IMR-90 (cell line): ENCODE measurements around the gene ARVCF. TPM values are rescaled to one million over a fixed set of nuclear protein-coding genes. Genes with fewer than 3 reads are reported as not detected.
A peak's percentile ranks its signal among the peaks of the same experiment; 100 is the strongest.

Experiments
- ATAC-seq: fragments of 200-7000 bp; cut with Tn5 transposase; 2 replicates; pipeline ENCODE4 v1.9.1; 2020; ENCODE audit warnings: low read depth, mild to moderate bottlenecking, moderate library complexity
- BruUV-seq: library from RNA; stranded (reverse); fragments of 400-500 nt; replicated peaks from 2 replicates; lab custom pipeline; 2021; lab: Mats Ljungman, UMichigan
- CTCF ChIA-PET: fragments of 300-600 bp; formaldehyde crosslinking; extraction: SDS; loops from one replicate; lab custom pipeline; 2021; ENCODE audit warnings: antibody characterized with exemption; lab: Yijun Ruan, JAX
- POLR2A ChIA-PET: fragments of 300-600 bp; sonication (Branson Sonifier 250); formaldehyde crosslinking; loops from one replicate; lab custom pipeline; 2022; ENCODE audit warnings: antibody characterized with exemption; ENCODE audit not compliant: unreplicated experiment; lab: Charles Lee
- DNase-seq: peaks from one replicate; pipeline ENCODE4 v3.0.0; 2013
- H2AFZ ChIP-seq: replicated peaks from 2 replicates; pipeline ENCODE3; 2013; ENCODE audit warnings: low read length, mild to moderate bottlenecking; ENCODE audit not compliant: poor library complexity
- H2AK5ac ChIP-seq: 2 replicates; pipeline ENCODE4 v1.6.1; 2013; ENCODE audit warnings: low read depth, low read length, inconsistent platforms
- H2AK9ac ChIP-seq: replicated peaks from 2 replicates; pipeline ENCODE3; 2013; ENCODE audit warnings: mild to moderate bottlenecking, low read depth, low read length, moderate library complexity; ENCODE audit not compliant: poor library complexity
- H2BK120ac ChIP-seq: 2 replicates; pipeline ENCODE4 v1.6.1; 2013; ENCODE audit warnings: low read depth, low read length, inconsistent platforms
- H2BK15ac ChIP-seq: 3 replicates; pipeline ENCODE4 v1.6.1; 2013; ENCODE audit warnings: low read depth, low read length, inconsistent platforms
- H2BK20ac ChIP-seq: 2 replicates; pipeline ENCODE4 v1.6.1; 2013; ENCODE audit warnings: low read depth, mild to moderate bottlenecking, inconsistent platforms, low read length, moderate library complexity
- H2BK5ac ChIP-seq: 2 replicates; pipeline ENCODE4 v1.6.1; 2013; ENCODE audit warnings: mild to moderate bottlenecking, low read depth, low read length, inconsistent platforms; ENCODE audit not compliant: poor library complexity, severe bottlenecking
- H3K14ac ChIP-seq: replicated peaks from 2 replicates; pipeline ENCODE4 v1.6.1; 2013; ENCODE audit warnings: low read depth, low read length, inconsistent platforms
- H3K18ac ChIP-seq: 2 replicates; pipeline ENCODE4 v1.6.1; 2013; ENCODE audit warnings: low read depth, low read length, control low read depth
- H3K23ac ChIP-seq: 2 replicates; pipeline ENCODE4 v1.6.1; 2013; ENCODE audit warnings: low read depth, low read length, inconsistent platforms
- H3K27ac ChIP-seq: 2 replicates; pipeline ENCODE4 v1.5.1; 2013; ENCODE audit warnings: mild to moderate bottlenecking, control low read depth, low read length; ENCODE audit not compliant: insufficient read depth
- H3K27me3 ChIP-seq: 2 replicates; pipeline ENCODE4 v1.6.1; 2013; ENCODE audit warnings: low read length; ENCODE audit not compliant: control insufficient read depth, insufficient read depth
- H3K36me3 ChIP-seq: 2 replicates; pipeline ENCODE4 v1.6.1; 2013; ENCODE audit warnings: low read length, mixed read lengths; ENCODE audit not compliant: control insufficient read depth, insufficient read depth
- H3K4ac ChIP-seq: 2 replicates; pipeline ENCODE4 v1.6.1; 2013; ENCODE audit warnings: low read depth, low read length, inconsistent platforms
- H3K4me1 ChIP-seq: 2 replicates; pipeline ENCODE4 v1.6.1; 2013; ENCODE audit warnings: low read length, mixed read lengths; ENCODE audit not compliant: control insufficient read depth, insufficient read depth
- H3K4me2 ChIP-seq: 2 replicates; pipeline ENCODE4 v1.6.1; 2013; ENCODE audit warnings: low read depth, mild to moderate bottlenecking, control low read depth, low read length, moderate library complexity
- H3K4me3 ChIP-seq: 2 replicates; pipeline ENCODE4 v1.5.1; 2013; ENCODE audit warnings: low read depth, mild to moderate bottlenecking, control low read depth, low read length, moderate library complexity; ENCODE audit not compliant: insufficient read depth
- H3K56ac ChIP-seq: 2 replicates; pipeline ENCODE4 v1.6.1; 2013; ENCODE audit warnings: low read length, inconsistent platforms; ENCODE audit not compliant: insufficient read depth; ENCODE audit errors: extremely low read depth
- H3K79me1 ChIP-seq, 2 experiments: 2 replicates each; pipeline ENCODE4 v1.6.1; 2013; ENCODE audit warnings: low read length in 2 of 2, inconsistent platforms in 1 of 2, low read depth in 1 of 2
- H3K9ac ChIP-seq: 2 replicates; pipeline ENCODE4 v1.6.1; 2013; ENCODE audit warnings: low read depth, low read length, control low read depth
- H3K9me1 ChIP-seq: 2 replicates; pipeline ENCODE4 v1.6.1; 2013; ENCODE audit warnings: low read length, inconsistent platforms; ENCODE audit not compliant: insufficient read depth
- H3K9me3 ChIP-seq: 2 replicates; pipeline ENCODE4 v1.6.1; 2013; ENCODE audit warnings: low read length; ENCODE audit not compliant: control insufficient read depth, insufficient read depth
- H4K20me1 ChIP-seq: 2 replicates; pipeline ENCODE4 v1.6.1; 2013; ENCODE audit warnings: low read length, inconsistent platforms; ENCODE audit not compliant: insufficient read depth
- H4K5ac ChIP-seq: 2 replicates; pipeline ENCODE4 v1.6.1; 2013; ENCODE audit warnings: mild to moderate bottlenecking, low read depth, low read length, control low read depth
- H4K8ac ChIP-seq, 2 experiments: 2 replicates each; pipeline ENCODE4 v1.6.1; 2013; ENCODE audit warnings: low read depth in 2 of 2, low read length in 2 of 2, control low read depth in 1 of 2, inconsistent platforms in 1 of 2
- H4K91ac ChIP-seq: 2 replicates; pipeline ENCODE4 v1.6.1; 2013; ENCODE audit warnings: low read depth, low read length, inconsistent platforms; ENCODE audit not compliant: insufficient read depth
- BHLHE40 ChIP-seq: fragments of 150-350 bp; IDR thresholded peaks from 2 replicates; pipeline ENCODE4 v1.6.1; 2016; ENCODE audit warnings: mild to moderate bottlenecking, low read depth, low read length
- CEBPB ChIP-seq: IDR thresholded peaks from 2 replicates; pipeline ENCODE4 v1.6.1; 2012; ENCODE audit warnings: low read depth, low read length, improper control_type of control experiment
- CHD1 ChIP-seq: IDR thresholded peaks from 2 replicates; pipeline ENCODE4 v1.6.1; 2012; ENCODE audit warnings: low read depth, low read length, improper control_type of control experiment
- CTCF ChIP-seq: conservative IDR thresholded peaks from 2 replicates; pipeline ENCODE4 v1.5.1; 2012; ENCODE audit warnings: mild to moderate bottlenecking, low read depth, low read length, improper control_type of control experiment
- ELK1 ChIP-seq: fragments of 150-350 bp; IDR thresholded peaks from 2 replicates; pipeline ENCODE4 v1.6.1; 2016; ENCODE audit warnings: low read depth, mild to moderate bottlenecking, low read length, moderate library complexity, borderline replicate concordance
- FOS ChIP-seq: fragments of 150-350 bp; IDR thresholded peaks from 2 replicates; pipeline ENCODE4 v1.6.1; 2016; ENCODE audit warnings: low read depth, low read length
- MAZ ChIP-seq: IDR thresholded peaks from 2 replicates; pipeline ENCODE4 v1.6.1; 2012; ENCODE audit warnings: low read depth, mild to moderate bottlenecking, low read length, improper control_type of control experiment, moderate library complexity, borderline replicate concordance
- MXI1 ChIP-seq: IDR thresholded peaks from 2 replicates; pipeline ENCODE4 v1.6.1; 2012; ENCODE audit warnings: low read depth, mild to moderate bottlenecking, low read length, moderate library complexity, borderline replicate concordance
- POLR2A ChIP-seq: IDR thresholded peaks from 2 replicates; pipeline ENCODE4 v1.6.1; 2012; ENCODE audit warnings: mild to moderate bottlenecking, low read depth, low read length
- RCOR1 ChIP-seq: IDR thresholded peaks from 2 replicates; pipeline ENCODE4 v1.6.1; 2012; ENCODE audit warnings: mild to moderate bottlenecking, low read length, improper control_type of control experiment; ENCODE audit not compliant: insufficient replicate concordance
- SMC3 ChIP-seq: fragments of 150-350 bp; IDR thresholded peaks from 2 replicates; pipeline ENCODE4 v1.6.1; 2016; ENCODE audit warnings: low read depth, mild to moderate bottlenecking, antibody characterized with exemption, low read length, moderate library complexity
- USF2 ChIP-seq: fragments of 150-350 bp; IDR thresholded peaks from 2 replicates; pipeline ENCODE4 v1.6.1; 2017; ENCODE audit warnings: mild to moderate bottlenecking, antibody characterized with exemption, low read length, low read depth
- WGBS, 2 experiments: methylation state at CpG; one replicate each; pipeline versions ENCODE4 v1.1.5 to v1.1.7; 2013; ENCODE audit warnings: missing lambda C conversion rate in 2 of 2; ENCODE audit not compliant: insufficient read length in 1 of 2; ENCODE audit errors: extremely low coverage in 2 of 2; 5-methylcytosine and 5-hydroxymethylcytosine counted together
- dilution Hi-C: fragments of 300-500 bp; cut with HindIII; formaldehyde crosslinking; loops from one replicate; pipeline ENCODE4 v1.14.3; 2018; ENCODE audit warnings: low sequenced_read_pairs; ENCODE audit not compliant: unreplicated experiment
- in situ Hi-C: fragments of 300-500 bp; cut with MboI; formaldehyde crosslinking; loops from 3 replicates; pipeline ENCODE4 v1.14.3; 2019; ENCODE audit warnings: low sequenced_read_pairs, inconsistent platforms, mixed read lengths
- intact Hi-C: fragments of 100-400 bp; cut with micrococcal nuclease; formaldehyde crosslinking; loops from 2 replicates; pipeline ENCODE4 v1.10.0; 2022
- polyA plus RNA-seq, 3 experiments: library from polyadenylated mRNA; depleted of rRNA; stranded (reverse); fragments of >200 nt; gene quantifications; 2 replicates each; pipeline ENCODE4 v1.2.3, GENCODE V29; 2012; ENCODE audit warnings: low replicate concordance in 1 of 3
- total RNA-seq: library from RNA; depleted of rRNA; stranded (reverse); fragments of >200 nt; gene quantifications from 2 replicates; pipeline ENCODE4 v1.2.3, GENCODE V29; 2012

ARVCF gene
- total and polyA plus RNA-seq, 2 of the 4 experiments (the other 2 are of a cell fraction) = 8.6 to 14.1 TPM

- H3K4ac ChIP-seq = peak overlapping the region; percentile 100
- peak overlapping the region; percentile 100 for H3K23ac ChIP-seq
- H4K91ac ChIP-seq = peak overlapping the region; percentile 97
- peaks cover 28 to 69% of the 10 kb centered on the region in 2 experiments for H3K79me1 ChIP-seq
- H2BK120ac ChIP-seq = peak overlapping the region; percentile 92
- H2AFZ ChIP-seq = peak overlapping the region; percentile 74
- TF ChIP-seq POLR2A (peak; percentile 67; the same call in 1 of the 2 replicates), RCOR1 (peak; percentile 32), CHD1 (no peak), MXI1 (peak; percentile 30; the same call in 1 of the 2 replicates), FOS (no peak), SMC3 (no peak), ELK1 (no peak), CEBPB (peak; percentile 92), BHLHE40 (peak; percentile 1; the same call in 1 of the 2 replicates), CTCF (0 out of 2 replicates have a peak, but pooled peaks have one; percentile 23), MAZ (peak; percentile 13; the same call in 1 of the 2 replicates), USF2 (no peak)
- peaks cover 11% of the 10 kb centered on the region for H3K9me1 ChIP-seq
- H2BK15ac ChIP-seq = peak overlapping the region; percentile 99; the same call in 2 of the 3 replicates
- peak overlapping the region; percentile 91 for H3K4me3 ChIP-seq
- peak; percentile 57 for ATAC-seq
- peaks cover 25% of the 10 kb centered on the region for H3K4me1 ChIP-seq
- in situ Hi-C loops (no loop called here), intact Hi-C loops (loop anchor here (5.0 kb wide), 1 partner anchor 51 kb away; no protein-coding TSS in a partner anchor), dilution Hi-C loops (no loop called here)
- peak overlapping the region; percentile 99 for H3K27ac ChIP-seq
- no peaks in the 10 kb centered on the region for H3K9me3 ChIP-seq
- ChIA-PET POLR2A (no interaction called here), CTCF (interaction anchor here (0.9 kb wide), 1 partner anchor 213 kb away, joined by 4 read pairs; no protein-coding TSS in a partner anchor)
- peak; percentile 94 for DNase-seq
- H2AK9ac ChIP-seq = peak overlapping the region; percentile 100
- BruUV-seq = no TSS peak
- peak overlapping the region; percentile 99 for H3K56ac ChIP-seq
- peak overlapping the region; percentile 100 for H3K14ac ChIP-seq
- H3K4me2 ChIP-seq = peak overlapping the region; percentile 93
- H2BK20ac ChIP-seq = peak overlapping the region; percentile 94
- H4K8ac ChIP-seq = peak overlapping the region; percentile 96 to 98
- H2BK5ac ChIP-seq = peak overlapping the region; percentile 99
- peak overlapping the region; percentile 100 for H3K9ac ChIP-seq
- no peaks in the 10 kb centered on the region for H3K27me3 ChIP-seq
- H4K20me1 ChIP-seq = peaks cover 3% of the 10 kb centered on the region; the same call in 1 of the 2 replicates
- H2AK5ac ChIP-seq = peak overlapping the region; percentile 99
- 47% methylated on average over 2 of the region's 11 CpGs; no CpG with 5 or more reads in 1 of the 2 experiments for WGBS, 2 experiments
- H3K18ac ChIP-seq = peak overlapping the region; percentile 98
- H4K5ac ChIP-seq = peak overlapping the region; percentile 97
- H3K36me3 ChIP-seq = 0 out of 2 replicates have a peak, but pooled peaks cover 4% of the 10 kb centered on the region
Measured at GRCh38 chr22:19943082-19944026, 73.3 kb downstream of the ARVCF start.
